ENCODE measurements around the gene VPS33A. TPM values are rescaled to one million over a fixed set of nuclear protein-coding genes. Genes with fewer than 3 reads are reported as not detected.

The VPS33A gene
- total RNA-seq, 1 experiment from 2014 or later = 35.2 TPM

DNA sequence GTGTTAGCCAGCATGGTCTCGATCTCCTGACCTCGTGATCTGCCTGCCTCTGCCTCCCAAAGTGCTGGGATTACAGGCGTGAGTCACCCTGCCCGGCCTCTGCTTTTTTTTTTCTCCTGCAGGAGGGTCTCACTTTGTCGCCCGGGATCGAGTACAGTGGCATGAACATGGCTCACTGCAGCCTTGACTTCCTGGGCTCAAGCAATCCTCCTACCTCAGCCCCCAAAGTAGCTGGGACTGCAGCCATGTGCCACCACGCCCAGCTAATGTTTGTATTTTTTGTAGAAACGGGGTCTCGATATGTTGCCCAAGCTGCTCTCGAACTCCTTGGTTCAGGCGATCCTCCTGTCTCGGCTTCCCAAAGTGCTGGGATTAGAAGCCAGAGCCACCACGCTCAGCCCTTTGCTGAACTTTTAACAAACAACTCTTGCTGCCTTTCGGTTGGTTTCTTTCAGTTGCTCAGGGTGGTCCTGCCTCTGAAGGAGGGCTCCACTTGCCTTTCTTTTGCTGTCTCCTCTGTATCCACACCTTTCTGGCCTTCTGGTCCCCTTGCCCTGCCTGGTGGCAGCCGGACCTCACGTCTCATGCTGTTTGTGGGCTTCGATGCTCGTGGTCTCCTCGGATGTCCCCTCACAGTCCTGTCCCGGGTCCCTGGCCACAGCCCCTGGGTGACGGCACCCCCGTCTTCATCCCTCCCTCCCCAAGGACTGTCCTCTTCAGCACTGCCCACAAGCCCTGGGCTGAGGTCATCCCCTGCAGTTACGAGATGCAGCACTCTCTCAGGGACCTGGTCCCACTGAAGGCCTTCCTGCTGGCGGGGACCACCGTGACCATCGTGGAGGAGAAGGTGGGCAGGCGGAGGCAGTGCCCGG, 66.6 kb downstream of the VPS33A start:
- DNase-seq (ENCODE audit: low read depth, low spot score) (no peak), ATAC-seq (no peak)
- H3K4me3 ChIP-seq (ENCODE audit: low read depth in 2 of 2, low read length in 2 of 2) = no peak overlapping the region
- no peaks in the 10 kb centered on the region for H3K9me3 ChIP-seq (ENCODE audit: control insufficient read depth, insufficient read depth, low read depth, low read length)
- POLR2A ChIA-PET = no interaction called here
- H3K36me3 ChIP-seq (ENCODE audit: control insufficient read depth, insufficient read depth, low read length) = no peaks in the 10 kb centered on the region
- H3K27ac ChIP-seq (ENCODE audit: low read length) = no peak overlapping the region
- TF ChIP-seq SIN3A (IDR thresholded peaks at IDR 0.05; ENCODE audit: borderline replicate concordance, insufficient read depth, low read depth, low read length) (no peak), POLR2AphosphoS5 (IDR thresholded peaks at IDR 0.05; ENCODE audit: low read depth, low read length) (no peak), TCF7L2 (IDR thresholded peaks at IDR 0.05; ENCODE audit: low read depth, low read length) (no peak)
- TF ChIP-seq, protein P1, sequence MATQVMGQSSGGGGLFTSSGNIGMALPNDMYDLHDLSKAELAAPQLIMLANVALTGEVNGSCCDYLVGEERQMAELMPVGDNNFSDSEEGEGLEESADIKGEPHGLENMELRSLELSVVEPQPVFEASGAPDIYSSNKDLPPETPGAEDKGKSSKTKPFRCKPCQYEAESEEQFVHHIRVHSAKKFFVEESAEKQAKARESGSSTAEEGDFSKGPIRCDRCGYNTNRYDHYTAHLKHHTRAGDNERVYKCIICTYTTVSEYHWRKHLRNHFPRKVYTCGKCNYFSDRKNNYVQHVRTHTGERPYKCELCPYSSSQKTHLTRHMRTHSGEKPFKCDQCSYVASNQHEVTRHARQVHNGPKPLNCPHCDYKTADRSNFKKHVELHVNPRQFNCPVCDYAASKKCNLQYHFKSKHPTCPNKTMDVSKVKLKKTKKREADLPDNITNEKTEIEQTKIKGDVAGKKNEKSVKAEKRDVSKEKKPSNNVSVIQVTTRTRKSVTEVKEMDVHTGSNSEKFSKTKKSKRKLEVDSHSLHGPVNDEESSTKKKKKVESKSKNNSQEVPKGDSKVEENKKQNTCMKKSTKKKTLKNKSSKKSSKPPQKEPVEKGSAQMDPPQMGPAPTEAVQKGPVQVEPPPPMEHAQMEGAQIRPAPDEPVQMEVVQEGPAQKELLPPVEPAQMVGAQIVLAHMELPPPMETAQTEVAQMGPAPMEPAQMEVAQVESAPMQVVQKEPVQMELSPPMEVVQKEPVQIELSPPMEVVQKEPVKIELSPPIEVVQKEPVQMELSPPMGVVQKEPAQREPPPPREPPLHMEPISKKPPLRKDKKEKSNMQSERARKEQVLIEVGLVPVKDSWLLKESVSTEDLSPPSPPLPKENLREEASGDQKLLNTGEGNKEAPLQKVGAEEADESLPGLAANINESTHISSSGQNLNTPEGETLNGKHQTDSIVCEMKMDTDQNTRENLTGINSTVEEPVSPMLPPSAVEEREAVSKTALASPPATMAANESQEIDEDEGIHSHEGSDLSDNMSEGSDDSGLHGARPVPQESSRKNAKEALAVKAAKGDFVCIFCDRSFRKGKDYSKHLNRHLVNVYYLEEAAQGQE (IDR thresholded peaks at IDR 0.05; ENCODE audit: insufficient read depth in 1 of 2, low read depth in 2 of 2, low read length in 1 of 2) = no peak
- TF ChIP-seq, protein P2, sequence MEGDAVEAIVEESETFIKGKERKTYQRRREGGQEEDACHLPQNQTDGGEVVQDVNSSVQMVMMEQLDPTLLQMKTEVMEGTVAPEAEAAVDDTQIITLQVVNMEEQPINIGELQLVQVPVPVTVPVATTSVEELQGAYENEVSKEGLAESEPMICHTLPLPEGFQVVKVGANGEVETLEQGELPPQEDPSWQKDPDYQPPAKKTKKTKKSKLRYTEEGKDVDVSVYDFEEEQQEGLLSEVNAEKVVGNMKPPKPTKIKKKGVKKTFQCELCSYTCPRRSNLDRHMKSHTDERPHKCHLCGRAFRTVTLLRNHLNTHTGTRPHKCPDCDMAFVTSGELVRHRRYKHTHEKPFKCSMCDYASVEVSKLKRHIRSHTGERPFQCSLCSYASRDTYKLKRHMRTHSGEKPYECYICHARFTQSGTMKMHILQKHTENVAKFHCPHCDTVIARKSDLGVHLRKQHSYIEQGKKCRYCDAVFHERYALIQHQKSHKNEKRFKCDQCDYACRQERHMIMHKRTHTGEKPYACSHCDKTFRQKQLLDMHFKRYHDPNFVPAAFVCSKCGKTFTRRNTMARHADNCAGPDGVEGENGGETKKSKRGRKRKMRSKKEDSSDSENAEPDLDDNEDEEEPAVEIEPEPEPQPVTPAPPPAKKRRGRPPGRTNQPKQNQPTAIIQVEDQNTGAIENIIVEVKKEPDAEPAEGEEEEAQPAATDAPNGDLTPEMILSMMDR (IDR thresholded peaks at IDR 0.05) = no peak
- peaks cover 7% of the 10 kb centered on the region; the same call in 1 of the 2 replicates for H3K4me1 ChIP-seq (ENCODE audit: control insufficient read depth, insufficient read depth, low read length)
- no TSS peak for BruUV-seq (replicated peaks)
- H3K27me3 ChIP-seq (ENCODE audit: control insufficient read depth, insufficient read depth, low read length) = no peaks in the 10 kb centered on the region
- intact Hi-C loops (cut with micrococcal nuclease; ENCODE audit: unreplicated experiment) = no loop called here
- in situ Hi-C loops (cut with HindIII; ENCODE audit: low pct_unique_long_range_greater_than_20kb, low sequenced_read_pairs) = no loop called here
- CTCF ChIA-PET = interaction anchor here (0.7 kb wide), 1 partner anchor 58 kb away, joined by 11 read pairs; no protein-coding TSS in a partner anchor

DNA sequence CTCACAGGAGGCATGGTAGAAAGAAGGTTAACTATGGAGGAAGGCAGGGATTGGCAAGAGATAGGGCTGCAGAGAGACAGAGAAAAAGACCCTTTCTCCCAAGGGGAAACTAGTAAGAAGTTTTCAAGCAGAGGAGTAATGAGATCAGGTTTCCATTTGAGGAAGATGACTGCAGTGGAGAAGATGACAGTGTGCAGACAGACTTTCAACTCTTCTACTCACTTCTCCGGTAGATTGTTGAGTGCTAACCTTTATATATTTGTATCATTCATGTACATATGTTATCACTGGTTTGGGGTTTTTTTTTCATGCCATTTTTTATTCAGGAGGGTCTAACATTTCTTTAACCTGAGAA, 68.7 kb downstream of the VPS33A start:
- TF ChIP-seq, protein P1 (IDR thresholded peaks at IDR 0.05; ENCODE audit: insufficient read depth in 1 of 2, low read depth in 2 of 2, low read length in 1 of 2) = no peak
- TF ChIP-seq TCF7L2 (IDR thresholded peaks at IDR 0.05; ENCODE audit: low read depth, low read length) (no peak), POLR2AphosphoS5 (IDR thresholded peaks at IDR 0.05; ENCODE audit: low read depth, low read length) (no peak), SIN3A (IDR thresholded peaks at IDR 0.05; ENCODE audit: borderline replicate concordance, insufficient read depth, low read depth, low read length) (no peak)
- TF ChIP-seq, protein P2 (IDR thresholded peaks at IDR 0.05) = no peak
- Histone ChIP-seq H3K9me3 (ENCODE audit: control insufficient read depth, insufficient read depth, low read depth, low read length) (no peaks in the 10 kb centered on the region), H3K36me3 (ENCODE audit: control insufficient read depth, insufficient read depth, low read length) (no peaks in the 10 kb centered on the region), H3K4me1 (ENCODE audit: control insufficient read depth, insufficient read depth, low read length) (peaks cover 3% of the 10 kb centered on the region; the same call in 1 of the 2 replicates), H3K4me3 (ENCODE audit: low read depth in 2 of 2, low read length in 2 of 2) (no peak overlapping the region), H3K27me3 (ENCODE audit: control insufficient read depth, insufficient read depth, low read length) (no peaks in the 10 kb centered on the region), H3K27ac (ENCODE audit: low read length) (no peak overlapping the region)
- intact Hi-C loops (cut with micrococcal nuclease; ENCODE audit: unreplicated experiment) = no loop called here
- DNase-seq (ENCODE audit: low read depth, low spot score) (no peak), ATAC-seq (no peak)
- in situ Hi-C loops (cut with HindIII; ENCODE audit: low pct_unique_long_range_greater_than_20kb, low sequenced_read_pairs) = no loop called here
- BruUV-seq (replicated peaks) = no TSS peak
- ChIA-PET CTCF (no interaction called here), POLR2A (no interaction called here)

Measured in Panc1 (cell line).